GM21717 (cell line): ENCODE results near the gene MTHFSD.

Source experiments
- ATAC-seq: cut with Tn5 transposase; IDR thresholded peaks from one replicate; pipeline ENCODE4 v1.9.1; 2021; ENCODE audit warnings: mild to moderate bottlenecking, moderate library complexity; ENCODE audit not compliant: unreplicated experiment

MTHFSD gene

DNA sequence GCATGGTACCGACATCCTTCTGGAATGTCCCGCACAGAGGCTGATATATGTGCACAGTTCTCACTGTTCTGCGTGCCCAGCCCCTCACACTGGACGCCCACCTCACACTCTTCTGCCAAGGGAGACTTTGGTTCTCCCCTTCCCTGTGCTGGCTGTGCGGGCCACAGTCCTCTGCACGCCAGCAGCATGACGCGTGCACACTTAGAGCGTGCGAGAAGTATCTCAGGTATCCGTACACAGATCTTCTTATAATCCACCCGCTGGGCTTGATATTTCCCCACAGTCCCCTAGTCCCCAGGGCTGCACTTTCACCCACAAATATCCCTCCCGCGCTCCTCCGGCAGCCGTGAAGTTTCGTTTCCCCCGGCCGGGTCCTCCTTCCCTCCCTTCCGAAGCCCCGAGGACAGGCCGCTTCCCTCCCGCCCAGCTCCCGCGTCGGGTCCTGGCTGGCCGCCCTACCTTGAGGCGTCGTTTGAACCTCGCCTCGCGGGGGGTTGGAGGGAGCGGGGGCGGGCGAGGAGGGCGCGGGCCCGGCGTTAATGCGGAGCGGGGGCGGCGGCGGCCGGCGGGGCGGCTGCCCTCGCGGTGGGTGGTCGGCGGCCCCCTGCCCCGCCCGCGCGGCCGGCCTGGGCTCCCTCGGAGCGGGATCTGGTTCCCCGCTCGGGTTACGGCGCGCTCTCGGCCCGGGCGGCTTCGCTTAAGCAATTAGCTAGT lies 49.7 kb downstream of the MTHFSD start:
- ATAC-seq, result no peak

GRCh38 chr16:86504315-86505184 lies 50.5 kb downstream of the MTHFSD start:
- ATAC-seq, result no peak

DNA sequence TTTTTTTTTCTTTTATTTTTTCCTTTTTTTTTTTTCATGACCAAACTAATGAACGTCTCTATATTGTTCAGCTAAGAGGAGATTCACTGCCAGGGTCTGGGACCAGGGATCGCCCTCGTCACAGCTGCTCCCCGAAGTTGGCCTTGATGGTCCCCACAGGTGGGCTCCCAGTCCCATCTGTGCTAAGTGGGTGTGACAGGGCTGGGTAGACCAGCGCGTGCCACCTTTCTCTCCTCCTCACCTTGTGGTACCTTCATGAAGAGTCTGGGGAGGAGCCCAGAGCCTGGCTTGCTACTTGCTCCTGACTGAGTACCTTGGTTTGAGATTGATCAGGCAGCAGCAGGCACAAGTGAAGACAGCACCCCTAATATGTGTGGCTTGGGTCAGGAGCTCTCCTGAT lies 51.2 kb downstream of the MTHFSD start:
- ATAC-seq, result no peak

GRCh38 chr16:86502856-86503748 lies 51.9 kb downstream of the MTHFSD start:
- no peak for ATAC-seq

DNA sequence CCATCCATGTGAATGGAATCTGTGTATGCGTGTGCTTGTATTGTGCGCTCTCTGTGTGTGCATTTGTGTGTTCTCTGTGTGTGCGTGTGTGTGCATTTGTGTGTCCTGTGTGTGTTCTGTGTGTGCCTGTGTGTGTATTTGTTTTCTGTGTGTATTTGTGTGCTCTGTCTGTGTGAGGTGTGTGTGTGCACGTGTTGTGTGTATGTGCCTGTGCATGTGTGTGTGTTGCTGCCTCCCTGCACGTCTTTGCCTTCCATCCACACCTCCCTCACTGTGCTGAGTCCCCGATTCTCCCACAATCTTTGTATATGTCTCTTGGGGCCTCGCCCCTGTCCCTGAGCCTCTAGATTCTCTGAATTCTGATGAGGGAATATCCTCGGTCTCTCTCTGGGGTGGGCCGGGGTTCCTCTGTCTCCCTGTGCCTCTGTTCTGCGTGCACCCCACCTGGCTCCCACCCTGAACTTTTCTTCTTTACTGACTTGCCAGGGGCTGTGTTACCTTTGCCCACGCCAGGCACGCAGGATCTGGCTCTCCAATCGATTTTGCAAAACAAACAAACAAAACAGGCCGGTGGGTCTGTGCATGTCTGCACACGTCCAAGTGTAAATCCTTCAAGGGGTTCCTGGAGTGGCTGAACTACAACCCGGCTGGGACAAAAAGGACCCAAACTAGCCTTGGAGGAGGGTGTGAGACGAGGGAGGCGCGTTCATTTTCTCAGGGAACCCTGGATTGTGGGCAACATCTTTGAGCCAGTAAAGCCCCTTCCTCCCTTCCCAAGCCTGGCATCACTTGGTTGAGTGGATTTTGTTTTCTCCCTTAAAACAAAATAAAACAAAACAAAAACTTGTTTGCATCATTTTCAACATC lies 52.8 kb downstream of the MTHFSD start:
- no peak for ATAC-seq

DNA sequence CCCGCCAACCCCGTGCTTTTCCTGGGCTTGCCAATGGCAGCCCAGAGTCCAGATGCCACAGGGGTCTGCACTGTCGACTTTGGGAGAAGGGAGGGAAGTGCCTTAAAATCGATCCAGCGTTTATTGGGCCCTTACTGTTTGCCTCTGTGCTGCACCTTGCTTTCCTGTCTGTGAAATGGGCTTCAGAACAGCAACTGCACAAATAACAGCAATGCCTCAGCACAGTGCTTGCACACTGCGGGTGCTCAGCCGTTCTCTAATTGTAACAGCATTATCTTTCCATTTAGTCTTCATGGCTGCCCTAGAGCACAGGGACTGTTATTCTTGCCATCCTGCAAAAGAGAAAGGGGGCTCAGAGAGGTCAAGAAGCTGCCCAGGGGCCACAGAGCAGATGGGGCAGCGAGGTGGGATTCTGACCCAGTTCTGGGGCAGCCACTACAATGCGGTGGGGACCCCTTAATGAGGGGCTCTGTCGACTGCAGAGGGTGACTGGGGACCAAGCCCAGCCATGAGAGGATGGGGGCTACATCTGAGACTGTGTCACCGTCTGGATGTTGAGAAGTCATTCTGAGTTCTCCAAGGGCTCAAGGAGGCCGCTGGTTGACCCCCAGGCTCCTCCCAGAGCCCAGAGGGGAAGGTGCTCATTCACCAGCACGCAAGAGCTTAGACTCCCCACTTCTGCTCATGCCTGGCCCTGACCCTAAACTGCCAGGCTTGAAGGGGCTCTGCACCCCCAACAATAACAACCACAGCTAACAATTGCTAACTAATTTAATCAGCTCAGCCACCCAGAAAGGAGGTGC lies 54.1 kb downstream of the MTHFSD start:
- ATAC-seq, result no peak

DNA sequence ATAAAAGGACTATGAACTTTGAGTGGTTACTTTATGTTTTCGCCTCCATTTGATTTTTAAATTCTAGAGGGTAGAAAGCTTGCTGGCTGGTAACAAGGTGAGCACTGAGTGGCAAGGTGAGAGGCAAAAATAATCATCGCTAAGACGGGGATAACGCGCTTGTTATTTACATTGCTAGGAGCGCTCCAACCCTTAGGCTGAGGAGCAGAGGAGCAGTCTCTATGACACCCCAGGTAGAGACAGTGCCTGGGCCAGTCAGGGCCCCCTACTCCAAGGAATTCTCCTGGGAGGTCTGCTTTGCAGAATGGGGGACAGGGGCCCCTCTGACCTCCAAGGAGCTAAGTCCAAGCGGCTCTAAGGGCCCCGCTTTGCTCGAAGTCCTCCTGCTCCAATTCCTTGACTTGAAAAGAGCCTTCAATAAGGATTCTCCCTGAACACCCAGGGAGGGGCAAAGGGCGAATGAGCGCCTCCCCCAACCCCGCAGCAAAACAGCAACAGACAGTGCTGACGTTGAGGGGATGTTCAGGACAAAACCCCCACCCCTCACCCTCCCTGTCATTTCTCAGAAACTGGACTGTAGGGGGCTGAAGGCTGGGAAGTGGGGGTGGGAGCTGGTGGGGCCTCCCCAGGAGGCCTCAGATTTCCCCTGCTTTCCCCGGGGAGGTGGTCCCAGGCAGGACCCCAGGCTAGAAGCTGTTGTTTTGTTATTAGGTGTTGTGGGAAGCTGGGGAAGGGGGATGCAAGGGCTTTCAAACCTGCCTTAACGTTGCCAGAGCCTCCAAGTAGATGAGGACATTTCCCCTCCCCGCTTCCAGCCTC lies 54.9 kb downstream of the MTHFSD start:
- ATAC-seq, result no peak

GRCh38 chr16:86499440-86499786 lies 55.6 kb downstream of the MTHFSD start:
- no peak for ATAC-seq

- no peak for ATAC-seq
Measured at GRCh38 chr16:86498671-86499439, 56.2 kb downstream of the MTHFSD start.

- no peak for ATAC-seq
Measured at GRCh38 chr16:86498155-86498670, 56.8 kb downstream of the MTHFSD start.

DNA sequence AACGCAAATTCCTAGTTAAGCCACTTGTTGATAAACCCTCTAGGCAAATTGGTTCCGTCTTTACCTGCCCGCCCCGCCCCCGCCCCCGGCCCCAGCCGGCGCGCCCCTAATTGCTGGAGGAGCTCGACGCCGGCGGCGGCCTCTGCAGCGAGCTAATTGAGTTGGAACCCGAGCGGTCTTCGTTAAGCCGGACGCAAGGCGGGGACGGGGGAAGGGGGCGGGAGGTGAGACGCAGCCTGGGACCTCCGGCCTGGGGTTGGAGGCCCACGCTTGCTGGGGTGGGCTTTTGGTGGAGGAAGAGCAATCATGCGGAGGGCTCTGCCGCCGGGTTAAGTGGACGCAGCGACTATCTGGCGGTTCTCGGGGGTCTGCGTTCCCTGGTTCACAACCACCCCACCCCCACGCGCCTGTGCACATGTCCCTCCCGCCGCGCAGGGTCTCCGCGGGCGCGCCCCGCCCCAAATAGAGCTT lies 57.4 kb downstream of the MTHFSD start:
- ATAC-seq, result no peak

DNA sequence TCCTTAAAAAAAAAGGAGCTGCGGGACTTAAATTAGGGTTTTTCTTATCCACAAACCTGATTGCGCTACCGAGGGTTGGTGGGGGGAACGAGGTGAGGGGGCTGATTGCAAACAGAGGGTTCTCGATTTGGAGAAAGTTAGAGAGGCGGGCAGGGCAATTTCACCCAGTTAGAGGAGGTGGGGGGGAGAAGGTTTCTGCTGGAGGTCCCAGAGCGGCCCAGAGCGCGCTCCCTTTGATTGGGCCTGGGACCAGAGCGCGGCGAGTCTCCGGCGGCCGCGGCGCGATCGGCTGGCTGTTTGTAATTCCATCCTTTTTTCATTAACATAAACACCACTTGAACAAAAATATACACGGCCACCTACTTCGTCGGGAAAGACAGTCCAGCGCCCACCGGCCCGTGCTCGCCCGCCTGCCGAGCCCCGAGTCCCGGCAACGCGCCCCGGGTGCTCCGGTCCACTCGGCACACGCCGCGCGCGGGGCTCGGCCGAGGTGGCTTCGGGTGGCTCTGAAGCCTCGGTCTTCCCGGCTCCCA lies 58.0 kb downstream of the MTHFSD start:
- ATAC-seq, result no peak

- no peak for ATAC-seq
Measured at GRCh38 chr16:86496262-86496928, 58.6 kb downstream of the MTHFSD start.

GRCh38 chr16:86495756-86496261 lies 59.2 kb downstream of the MTHFSD start:
- ATAC-seq, result no peak

GRCh38 chr16:86495357-86495701 lies 59.7 kb downstream of the MTHFSD start:
- ATAC-seq, result no peak

DNA sequence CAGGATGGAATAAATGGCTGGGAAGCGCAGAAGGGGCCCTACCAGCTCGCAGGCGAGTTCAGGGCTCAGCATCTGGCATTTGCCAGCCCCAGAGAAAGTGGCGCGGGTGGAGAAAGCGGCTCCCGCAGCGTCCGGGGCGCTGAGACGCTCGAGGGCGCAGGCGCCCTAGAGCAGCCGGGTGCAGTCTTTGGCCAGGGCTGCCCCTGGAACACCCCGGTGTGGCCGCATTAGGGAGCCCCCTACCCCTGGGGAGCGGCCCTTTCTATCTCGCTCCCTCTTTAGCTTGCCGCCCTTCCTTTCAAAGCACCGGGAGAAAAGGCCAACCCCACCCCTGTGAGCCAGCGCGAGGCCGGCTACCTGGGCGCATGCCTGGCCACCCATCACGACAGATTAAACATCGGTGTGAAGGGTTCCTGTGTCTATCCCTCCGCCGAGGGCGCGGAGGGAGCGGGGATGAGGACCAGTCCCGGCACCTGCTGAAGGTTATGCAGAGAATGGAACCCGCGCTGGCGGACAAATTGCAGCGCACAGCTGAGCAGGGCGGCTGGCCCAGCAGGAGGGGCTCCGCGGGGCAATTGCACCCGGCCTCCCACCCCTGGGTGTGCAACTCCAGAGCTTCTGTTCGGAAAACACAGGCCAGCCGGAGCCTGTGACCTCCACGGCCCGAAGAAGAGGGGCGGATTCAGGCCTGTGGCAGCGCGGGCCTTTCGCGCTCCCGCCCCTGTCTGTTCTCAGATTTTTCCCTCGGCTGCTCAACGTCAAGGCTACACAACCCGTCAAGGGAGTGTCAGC lies 60.3 kb downstream of the MTHFSD start:
- ATAC-seq, result no peak
